Calu3 (cell line): ENCODE results near the gene ITGA6. TPM values are rescaled to one million over a fixed set of nuclear protein-coding genes. Genes with fewer than 3 reads are reported as not detected.

Experiments used
- BruUV-seq: library from RNA; stranded (reverse); fragments of 400-500 nt; replicated peaks from 2 replicates; lab custom pipeline; 2021; lab: Mats Ljungman, UMichigan
- CTCF ChIA-PET: fragments of 300-600 bp; sonication (Branson Sonifier 250); formaldehyde crosslinking; loops from one replicate; lab custom pipeline; 2022; ENCODE audit warnings: antibody characterized with exemption; lab: Charles Lee
- DNase-seq: peaks from one replicate; pipeline ENCODE4 v3.0.0; 2022
- H3K27ac Mint-ChIP-seq: one replicate; pipeline ENCODE4 v1.8.0; 2022; ENCODE audit warnings: mixed read lengths; ENCODE audit not compliant: unreplicated experiment
- H3K27me3 Mint-ChIP-seq: one replicate; pipeline ENCODE4 v1.8.0; 2022; ENCODE audit warnings: mixed read lengths; ENCODE audit not compliant: unreplicated experiment
- H3K36me3 Mint-ChIP-seq: one replicate; pipeline ENCODE4 v1.8.0; 2022; ENCODE audit warnings: mild to moderate bottlenecking, moderate library complexity, mixed read lengths; ENCODE audit not compliant: insufficient read depth, unreplicated experiment
- H3K4me1 Mint-ChIP-seq: one replicate; pipeline ENCODE4 v1.8.0; 2022; ENCODE audit warnings: mild to moderate bottlenecking, low read depth, mixed read lengths; ENCODE audit not compliant: unreplicated experiment
- H3K4me3 Mint-ChIP-seq: one replicate; pipeline ENCODE4 v1.8.0; 2022; ENCODE audit warnings: mild to moderate bottlenecking, low read depth, moderate library complexity, mixed read lengths; ENCODE audit not compliant: unreplicated experiment
- H3K9me3 Mint-ChIP-seq: one replicate; pipeline ENCODE4 v1.8.0; 2022; ENCODE audit warnings: low read depth, mixed read lengths; ENCODE audit not compliant: unreplicated experiment
- CTCF ChIP-seq: fragments of 200-600 bp; IDR thresholded peaks from one replicate; pipeline ENCODE4 v1.8.0; 2022; ENCODE audit warnings: antibody characterized with exemption; ENCODE audit not compliant: unreplicated experiment
- intact Hi-C: fragments of 100-400 bp; cut with micrococcal nuclease; formaldehyde crosslinking; loops from one replicate; pipeline ENCODE4 v1.10.0; 2022; ENCODE audit not compliant: unreplicated experiment
- total RNA-seq: library from RNA; stranded (reverse); gene quantifications from 2 replicates; pipeline ENCODE4 v1.2.3, GENCODE V29; 2022

The ITGA6 gene
- total RNA-seq, 1 experiment from 2014 or later: 270 TPM

GRCh38 chr2:172446474-172447063 is 19.2 kb downstream of the ITGA6 start:
- Mint-ChIP-seq H3K36me3 (peaks cover 50% of the 10 kb centered on the region), H3K4me1 (peaks cover 69% of the 10 kb centered on the region), H3K27ac (no peak overlapping the region), H3K27me3 (no peaks in the 10 kb centered on the region), H3K4me3 (no peak overlapping the region), H3K9me3 (no peaks in the 10 kb centered on the region)
- no peak for DNase-seq
- intact Hi-C loops: no loop called here
- CTCF ChIA-PET: interaction anchor here (1.2 to 1.7 kb wide), 3 partner anchors 7 to 15 kb away, joined by 3 to 7 read pairs (median 5); no protein-coding TSS in a partner anchor
- BruUV-seq: no TSS peak
- no peak for TF ChIP-seq CTCF

- H3K9me3 Mint-ChIP-seq: no peaks in the 10 kb centered on the region
- CTCF ChIA-PET: interaction anchor here (0.6 to 1.9 kb wide), 4 partner anchors 9 to 15 kb away, joined by 3 to 8 read pairs (median 4); no protein-coding TSS in a partner anchor
- peaks cover 70% of the 10 kb centered on the region for H3K4me1 Mint-ChIP-seq
- H3K4me3 Mint-ChIP-seq: peak overlapping the region; percentile 29
- intact Hi-C loops: no loop called here
- TF ChIP-seq CTCF: no peak
- no peaks in the 10 kb centered on the region for H3K27me3 Mint-ChIP-seq
- BruUV-seq: no TSS peak
- H3K27ac Mint-ChIP-seq: peak overlapping the region; percentile 35
- no peak for DNase-seq
- H3K36me3 Mint-ChIP-seq: peaks cover 40% of the 10 kb centered on the region
Measured at GRCh38 chr2:172447811-172448493, 20.6 kb downstream of the ITGA6 start.

- H3K27ac Mint-ChIP-seq: peak overlapping the region; percentile 35
- no TSS peak for BruUV-seq
- CTCF ChIA-PET: interaction anchor here (1.6 to 1.9 kb wide), 2 partner anchors 12 to 13 kb away, joined by 5 to 8 read pairs; no protein-coding TSS in a partner anchor
Measured at GRCh38 chr2:172448544-172449267, 21.3 kb downstream of the ITGA6 start.

More at GRCh38 chr2:172448544-172449267, 21.3 kb downstream of the ITGA6 start:
- Mint-ChIP-seq H3K4me3 (peak overlapping the region; percentile 31), H3K27me3 (no peaks in the 10 kb centered on the region), H3K4me1 (peaks cover 66% of the 10 kb centered on the region), H3K9me3 (no peaks in the 10 kb centered on the region), H3K36me3 (peaks cover 39% of the 10 kb centered on the region)
- intact Hi-C loops: no loop called here
- no peak for DNase-seq
- TF ChIP-seq CTCF: no peak
